ENCODE results near the gene NDUFS2. TPM values are rescaled to one million over a fixed set of nuclear protein-coding genes. Genes with fewer than 3 reads are reported as not detected.
"Not testable (repeated sequence)": the region's sequence is repeated elsewhere in the genome, so short reads cannot be mapped to it uniquely, and the experiment has no call there.

The NDUFS2 gene
- total RNA-seq, 2 experiments from 2014 or later: 49.9 to 55.7 TPM

- H3K36me3 ChIP-seq (ENCODE audit: insufficient read depth, low read length): no peaks in the 10 kb centered on the region
- H3K4me1 ChIP-seq (ENCODE audit: insufficient read depth, low read length): peaks cover 50% of the 10 kb centered on the region
- H3K27ac ChIP-seq (ENCODE audit: low read depth in 1 of 2, low read length in 2 of 2): no peak overlapping the region
- Mint-ChIP-seq H3K27ac (no peak overlapping the region), H3K4me3 (no peak overlapping the region), H3K9me3 (no peaks in the 10 kb centered on the region), H3K27me3 (no peaks in the 10 kb centered on the region), H3K4me1 (ENCODE audit: low read depth) (peaks cover 57% of the 10 kb centered on the region), H3K36me3 (ENCODE audit: low read depth) (peaks cover 4% of the 10 kb centered on the region)
- no peak for TF ChIP-seq CTCF (IDR thresholded peaks at IDR 0.05)
- no peak for ATAC-seq (ENCODE audit: poor library complexity)
- intact Hi-C loops (cut with DNase I, micrococcal nuclease): loop anchor here (5.0 to 10.0 kb wide), 2 partner anchors 45 to 522 kb away; partner anchors contain the start of genes DUSP12 (in 2 of the 2) and B4GALT3 (in 1 of the 2)
- no peaks in the 10 kb centered on the region for H3K9me3 ChIP-seq (ENCODE audit: control insufficient read depth in 1 of 2, insufficient read depth in 1 of 2, low read length in 2 of 2)
- ChIA-PET CTCF (interaction anchor here (0.8 to 1.6 kb wide), 2 partner anchors 12 to 56 kb away, joined by 4 read pairs; partner anchors contain the start of gene PPOX), POLR2A (no interaction called here)
- DNase-seq: no peak
- no peak overlapping the region for H3K4me3 ChIP-seq (ENCODE audit: low read length)
- no peaks in the 10 kb centered on the region for H3K27me3 ChIP-seq (ENCODE audit: control insufficient read depth in 1 of 2, insufficient read depth in 2 of 2, low read length in 2 of 2)
These were observed 20.2 kb downstream of the NDUFS2 start for GRCh38 chr1:161222175-161223019.

- H3K27me3 Mint-ChIP-seq: no peaks in the 10 kb centered on the region
- DNase-seq: no peak
- H3K36me3 ChIP-seq (ENCODE audit: insufficient read depth, low read length): peaks cover 11% of the 10 kb centered on the region
- intact Hi-C loops (cut with DNase I, micrococcal nuclease): loop anchor here (2.0 to 10.0 kb wide), 3 partner anchors 31 to 521 kb away; partner anchors contain the start of genes DUSP12 (in 2 of the 2) and B4GALT3 (in 1 of the 2)
- H3K4me3 ChIP-seq (ENCODE audit: low read length): no peak overlapping the region
- no peaks in the 10 kb centered on the region for H3K27me3 ChIP-seq (ENCODE audit: control insufficient read depth in 1 of 2, insufficient read depth in 2 of 2, low read length in 2 of 2)
- H3K27ac Mint-ChIP-seq: no peak overlapping the region
- H3K9me3 Mint-ChIP-seq: no peaks in the 10 kb centered on the region
- ChIA-PET CTCF (interaction anchor here (0.7 to 1.6 kb wide), 2 partner anchors 14 to 82 kb away, joined by 3 to 4 read pairs; no protein-coding TSS in a partner anchor), POLR2A (interaction anchor here (1.9 to 3.5 kb wide), 4 partner anchors 13 to 90 kb away, joined by 7 to 30 read pairs (median 22); partner anchors contain the start of genes NDUFS2, PPOX and SDHC)
- no peaks in the 10 kb centered on the region for H3K9me3 ChIP-seq (ENCODE audit: control insufficient read depth in 1 of 2, insufficient read depth in 1 of 2, low read length in 2 of 2)
- no peak overlapping the region for H3K4me3 Mint-ChIP-seq
- no peak for ATAC-seq (ENCODE audit: poor library complexity)
- H3K4me1 ChIP-seq (ENCODE audit: insufficient read depth, low read length): peaks cover 42% of the 10 kb centered on the region
- H3K4me1 Mint-ChIP-seq (ENCODE audit: low read depth): peaks cover 51% of the 10 kb centered on the region
- TF ChIP-seq CTCF (IDR thresholded peaks at IDR 0.05): no peak
- peaks cover 20% of the 10 kb centered on the region for H3K36me3 Mint-ChIP-seq (ENCODE audit: low read depth)
- H3K27ac ChIP-seq (ENCODE audit: low read depth in 1 of 2, low read length in 2 of 2): no peak overlapping the region
These were observed 21.9 kb downstream of the NDUFS2 start for GRCh38 chr1:161223805-161224694.

- DNase-seq; ATAC-seq (ENCODE audit: poor library complexity); H3K9me3 ChIP-seq (ENCODE audit: control insufficient read depth in 1 of 2, insufficient read depth in 1 of 2, low read length in 2 of 2); H3K27me3 Mint-ChIP-seq; H3K9me3 Mint-ChIP-seq; H3K4me3 Mint-ChIP-seq; H3K27ac Mint-ChIP-seq; H3K4me3 ChIP-seq (ENCODE audit: low read length); H3K27me3 ChIP-seq (ENCODE audit: control insufficient read depth in 1 of 2, insufficient read depth in 2 of 2, low read length in 2 of 2); H3K27ac ChIP-seq (ENCODE audit: low read depth in 1 of 2, low read length in 2 of 2): not testable (repeated sequence)
- intact Hi-C loops (cut with DNase I, micrococcal nuclease): loop anchor here (1.0 to 10.0 kb wide), 4 partner anchors 14 to 520 kb away; partner anchors contain the start of genes DUSP12 (in 2 of the 2) and B4GALT3 (in 1 of the 2)
- Histone ChIP-seq H3K4me1 (ENCODE audit: insufficient read depth, low read length) (peaks cover 36% of the 10 kb centered on the region), H3K36me3 (ENCODE audit: insufficient read depth, low read length) (peaks cover 17% of the 10 kb centered on the region)
- H3K36me3 Mint-ChIP-seq (ENCODE audit: low read depth): peaks cover 20% of the 10 kb centered on the region
- ChIA-PET POLR2A (interaction anchor here (1.5 to 3.5 kb wide), 9 partner anchors 9 to 92 kb away, joined by 3 to 33 read pairs (median 20); partner anchors contain the start of genes DEDD, FCER1G, NDUFS2 and PPOX), CTCF (interaction anchor here (1.7 to 3.3 kb wide), 3 partner anchors 22 to 42 kb away, joined by 8 to 43 read pairs (median 16); partner anchors contain the start of gene NDUFS2)
- peaks cover 44% of the 10 kb centered on the region for H3K4me1 Mint-ChIP-seq (ENCODE audit: low read depth)
These were observed 22.5 kb downstream of the NDUFS2 start for GRCh38 chr1:161224695-161225087.

Measured in CD4-positive, alpha-beta T cell (primary cell).